Stimulated activated CD4-positive, alpha-beta T cell treated with anti-CD3 and anti-CD28 coated beads, Interleukin-4, amount 100 ng/mL, for 24 hours (primary cell): ENCODE data around the gene TNN.

Experiments used
- DNase-seq: peaks from one replicate; pipeline ENCODE4 v3.0.0-alpha.2; 2020

Gene TNN

GRCh38 chr1:175178456-175178855 lies 110.8 kb downstream of the TNN start:
- no peak for DNase-seq

- no peak for DNase-seq
Observed at GRCh38 chr1:175179837-175180590, 112.4 kb downstream of the TNN start.

GRCh38 chr1:175182201-175182746 lies 114.6 kb downstream of the TNN start:
- no peak for DNase-seq

GRCh38 chr1:175183586-175183985 lies 116.0 kb downstream of the TNN start:
- no peak for DNase-seq

GRCh38 chr1:175185903-175186302 lies 118.3 kb downstream of the TNN start:
- no peak for DNase-seq

- no peak for DNase-seq
Observed at GRCh38 chr1:175186433-175187160, 119.0 kb downstream of the TNN start.

GRCh38 chr1:175188936-175189335 lies 121.3 kb downstream of the TNN start:
- DNase-seq: peak; percentile 66

GRCh38 chr1:175191659-175192058 lies 124.0 kb downstream of the TNN start:
- DNase-seq: peak; percentile 34

- DNase-seq: peak; percentile 38
Observed at GRCh38 chr1:175192111-175192629, 124.5 kb downstream of the TNN start.

GRCh38 chr1:175192630-175193526 lies 125.2 kb downstream of the TNN start, which contains the start of gene KIAA0040:
Gene KIAA0040, minus strand, starts transcription at chr1:175192776. Its CDS starts 31,763 bp downstream, at chr1:175161013.
- DNase-seq: peak; percentile 61

- DNase-seq: no peak
Observed at GRCh38 chr1:175193527-175193910, 125.9 kb downstream of the TNN start.

- no peak for DNase-seq
Observed at GRCh38 chr1:175195281-175195680, 127.6 kb downstream of the TNN start.

- DNase-seq: no peak
Observed at GRCh38 chr1:175195798-175196197, 128.2 kb downstream of the TNN start.

- no peak for DNase-seq
Observed at GRCh38 chr1:175197531-175197930, 129.9 kb downstream of the TNN start.
